HEK293 (cell line): ENCODE measurements around the gene TM2D1.

Source experiments
- CTCF ChIA-PET: fragments of 350-600 bp; formaldehyde crosslinking; extraction: SDS; loops from one replicate; lab custom pipeline; 2021; ENCODE audit warnings: antibody characterized with exemption; lab: Yijun Ruan, JAX
- POLR2A ChIA-PET: fragments of 300-600 bp; formaldehyde crosslinking; extraction: SDS; loops from one replicate; lab custom pipeline; 2020; ENCODE audit warnings: antibody characterized with exemption, inconsistent platforms; lab: Yijun Ruan, JAX
- H3K27ac ChIP-seq: fragments of 200-500 bp; sonication (Bioruptor generic); 2 replicates; pipeline ENCODE4 v1.5.1; 2014; ENCODE audit warnings: low read depth, low read length, control low read depth, inconsistent platforms; ENCODE audit errors: extremely low read depth
- H3K36me3 ChIP-seq, 2 experiments: fragments of 200-500 bp in 1 of 2; sonication (Bioruptor generic) in 1 of 2; 1 replicate in 1 of 2; 2 replicates in 1 of 2; pipeline ENCODE4 v1.5.1; 2014 to 2017; ENCODE audit warnings: inconsistent platforms in 2 of 2, low read length in 2 of 2; ENCODE audit not compliant: control insufficient read depth in 2 of 2, insufficient read depth in 1 of 2
- H3K4me1 ChIP-seq: fragments of 200-500 bp; sonication (Bioruptor generic); 2 replicates; pipeline ENCODE4 v1.5.1; 2014; ENCODE audit warnings: mild to moderate bottlenecking, low read length, inconsistent platforms; ENCODE audit not compliant: control insufficient read depth, insufficient read depth
- H3K4me3 ChIP-seq: 2 replicates; pipeline ENCODE4 v1.5.1; 2011; ENCODE audit warnings: low read depth, mild to moderate bottlenecking, control low read depth, low read length, moderate library complexity
- H3K9me3 ChIP-seq: fragments of 200-500 bp; sonication (Bioruptor generic); 2 replicates; pipeline ENCODE4 v1.5.1; 2014; ENCODE audit warnings: low read depth, low read length, inconsistent platforms; ENCODE audit not compliant: control insufficient read depth, insufficient read depth
- BCL11A ChIP-seq: fragments of 450-650 bp; formaldehyde crosslinking; IDR thresholded peaks from 2 replicates; pipeline ENCODE4 v1.5.1; 2016; ENCODE audit warnings: low read depth, missing biosample characterization, missing genetic modification characterization
- KLF1 ChIP-seq: fragments of 450-650 bp; formaldehyde crosslinking; IDR thresholded peaks from 2 replicates; pipeline ENCODE4 v1.5.1; 2016; ENCODE audit warnings: missing biosample characterization, missing genetic modification characterization
- MEIS1 ChIP-seq: sonication (generic); formaldehyde crosslinking; IDR thresholded peaks from 2 replicates; pipeline ENCODE4 v1.8.1; 2022; ENCODE audit warnings: missing genetic modification reagents, mild to moderate bottlenecking, borderline replicate concordance
- SP2 ChIP-seq: fragments of 450-650 bp; formaldehyde crosslinking; IDR thresholded peaks from 2 replicates; pipeline ENCODE4 v1.5.1; 2016; ENCODE audit warnings: missing biosample characterization, missing genetic modification characterization
- ZBTB7A ChIP-seq: fragments of 450-650 bp; formaldehyde crosslinking; IDR thresholded peaks from 2 replicates; pipeline ENCODE4 v1.5.1; 2016; ENCODE audit warnings: low read depth, missing biosample characterization, missing genetic modification characterization
- ZFP3 ChIP-seq: fragments of 450-650 bp; formaldehyde crosslinking; IDR thresholded peaks from 2 replicates; pipeline ENCODE4 v1.5.1; 2016; ENCODE audit warnings: low read depth, missing biosample characterization, missing genetic modification characterization
- ZNF214 ChIP-seq: fragments of 450-650 bp; formaldehyde crosslinking; IDR thresholded peaks from 2 replicates; pipeline ENCODE4 v1.5.1; 2017; ENCODE audit warnings: missing biosample characterization, mild to moderate bottlenecking, missing genetic modification characterization, borderline replicate concordance
- ZNF354C ChIP-seq: fragments of 450-650 bp; formaldehyde crosslinking; IDR thresholded peaks from 2 replicates; pipeline ENCODE4 v1.5.1; 2016; ENCODE audit warnings: missing biosample characterization, missing genetic modification characterization, low read depth, borderline replicate concordance
- ZNF37A ChIP-seq: fragments of 450-650 bp; IDR thresholded peaks from 2 replicates; pipeline ENCODE4 v1.5.1; 2018; ENCODE audit warnings: missing biosample characterization, missing genetic modification characterization
- ZNF391 ChIP-seq: fragments of 450-650 bp; formaldehyde crosslinking; IDR thresholded peaks from 2 replicates; pipeline ENCODE4 v1.5.1; 2016; ENCODE audit warnings: low read depth, missing biosample characterization, missing genetic modification characterization, borderline replicate concordance
- ZNF48 ChIP-seq: fragments of 450-650 bp; formaldehyde crosslinking; IDR thresholded peaks from 2 replicates; pipeline ENCODE4 v1.5.1; 2016; ENCODE audit warnings: missing biosample characterization, missing genetic modification characterization
- ZNF510 ChIP-seq: fragments of 450-650 bp; formaldehyde crosslinking; IDR thresholded peaks from 2 replicates; pipeline ENCODE4 v1.5.1; 2018; ENCODE audit warnings: mild to moderate bottlenecking, missing genetic modification characterization, missing biosample characterization; ENCODE audit not compliant: insufficient replicate concordance
- ZNF549 ChIP-seq: fragments of 450-650 bp; IDR thresholded peaks from 2 replicates; pipeline ENCODE4 v1.5.1; 2018; ENCODE audit warnings: missing biosample characterization, missing genetic modification characterization, mild to moderate bottlenecking, inconsistent platforms, moderate library complexity
- ZNF624 ChIP-seq: fragments of 450-650 bp; formaldehyde crosslinking; IDR thresholded peaks from 2 replicates; pipeline ENCODE4 v1.5.1; 2017; ENCODE audit warnings: missing biosample characterization, missing genetic modification characterization
- ZNF660 ChIP-seq: fragments of 450-650 bp; IDR thresholded peaks from 2 replicates; pipeline ENCODE4 v1.5.1; 2018; ENCODE audit warnings: missing biosample characterization, mild to moderate bottlenecking, missing genetic modification characterization
- ZNF677 ChIP-seq: fragments of 450-650 bp; IDR thresholded peaks from 2 replicates; pipeline ENCODE4 v1.5.0; 2018; ENCODE audit warnings: missing biosample characterization, mild to moderate bottlenecking, missing genetic modification characterization, moderate library complexity
- ZNF707 ChIP-seq: fragments of 450-650 bp; formaldehyde crosslinking; IDR thresholded peaks from 2 replicates; pipeline ENCODE4 v1.5.1; 2016; ENCODE audit warnings: missing biosample characterization, missing genetic modification characterization
- ZNF830 ChIP-seq: fragments of 450-650 bp; IDR thresholded peaks from 2 replicates; pipeline ENCODE4 v1.5.0; 2018; ENCODE audit warnings: missing biosample characterization, missing genetic modification characterization, low read depth, mild to moderate bottlenecking, moderate library complexity
- TF ChIP-seq, protein P1 (sequence below): fragments of 450-650 bp; formaldehyde crosslinking; IDR thresholded peaks from 2 replicates; pipeline ENCODE4 v1.5.1; 2016; ENCODE audit warnings: missing biosample characterization, missing genetic modification characterization, borderline replicate concordance
- TF ChIP-seq, protein P2 (sequence below): fragments of 450-650 bp; formaldehyde crosslinking; IDR thresholded peaks from 2 replicates; pipeline ENCODE4 v1.5.1; 2017; ENCODE audit warnings: missing biosample characterization, missing genetic modification characterization
- TF ChIP-seq, protein P3 (sequence below): fragments of 450-650 bp; formaldehyde crosslinking; IDR thresholded peaks from 2 replicates; pipeline ENCODE4 v1.5.1; 2016; ENCODE audit warnings: missing biosample characterization, missing genetic modification characterization
- TF ChIP-seq, protein P4 (sequence below): fragments of 450-650 bp; formaldehyde crosslinking; IDR thresholded peaks from 2 replicates; pipeline ENCODE4 v1.5.1; 2016; ENCODE audit warnings: missing biosample characterization, missing genetic modification characterization
- TF ChIP-seq, protein P5 (sequence below): fragments of 450-650 bp; formaldehyde crosslinking; IDR thresholded peaks from 2 replicates; pipeline ENCODE4 v1.5.1; 2016; ENCODE audit warnings: missing biosample characterization, missing genetic modification characterization
- TF ChIP-seq, protein P6 (sequence below): fragments of 450-650 bp; formaldehyde crosslinking; IDR thresholded peaks from 2 replicates; pipeline ENCODE4 v1.5.1; 2017; ENCODE audit warnings: missing biosample characterization, missing genetic modification characterization

TM2D1 gene

DNA sequence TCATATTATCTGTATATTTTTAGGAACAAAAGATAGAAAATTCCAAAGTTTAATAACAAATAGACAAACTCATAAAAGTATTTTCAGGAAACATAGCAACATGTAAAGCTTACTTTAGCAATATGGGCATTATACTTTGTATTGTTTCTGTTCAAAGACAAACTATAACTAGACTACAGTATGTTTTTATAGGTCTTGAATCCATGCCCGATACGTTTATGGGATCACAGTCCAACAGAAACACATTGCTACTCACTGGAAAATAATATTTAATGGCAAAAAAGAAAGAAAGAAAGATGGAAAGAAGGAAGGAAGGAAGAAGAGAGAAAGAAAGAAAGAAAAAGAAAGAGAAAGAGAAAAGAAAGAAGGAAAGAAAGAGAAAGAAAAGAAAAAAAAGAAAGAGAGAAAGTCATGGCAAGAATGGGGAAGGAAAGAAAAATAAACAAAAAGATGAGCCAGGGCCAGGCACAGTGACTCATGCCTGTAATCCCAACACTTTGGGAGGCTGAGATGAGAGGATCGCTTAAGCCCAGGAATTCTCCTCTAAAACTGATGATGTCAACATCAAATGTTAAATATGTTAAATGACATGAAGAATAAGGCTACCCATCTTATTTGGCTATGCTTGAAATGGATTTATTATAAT is 32.7 kb downstream of the TM2D1 start (continued):
- TF ChIP-seq, protein P1, sequence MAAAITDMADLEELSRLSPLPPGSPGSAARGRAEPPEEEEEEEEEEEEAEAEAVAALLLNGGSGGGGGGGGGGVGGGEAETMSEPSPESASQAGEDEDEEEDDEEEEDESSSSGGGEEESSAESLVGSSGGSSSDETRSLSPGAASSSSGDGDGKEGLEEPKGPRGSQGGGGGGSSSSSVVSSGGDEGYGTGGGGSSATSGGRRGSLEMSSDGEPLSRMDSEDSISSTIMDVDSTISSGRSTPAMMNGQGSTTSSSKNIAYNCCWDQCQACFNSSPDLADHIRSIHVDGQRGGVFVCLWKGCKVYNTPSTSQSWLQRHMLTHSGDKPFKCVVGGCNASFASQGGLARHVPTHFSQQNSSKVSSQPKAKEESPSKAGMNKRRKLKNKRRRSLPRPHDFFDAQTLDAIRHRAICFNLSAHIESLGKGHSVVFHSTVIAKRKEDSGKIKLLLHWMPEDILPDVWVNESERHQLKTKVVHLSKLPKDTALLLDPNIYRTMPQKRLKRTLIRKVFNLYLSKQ (tag by site-specific recombination) = no peak
- peak; percentile 88 for TF ChIP-seq ZNF391 (tag by site-specific recombination)
- TF ChIP-seq ZNF510 (tag by site-specific recombination) = no peak
- TF ChIP-seq ZNF354C = no peak
- TF ChIP-seq, protein P2, sequence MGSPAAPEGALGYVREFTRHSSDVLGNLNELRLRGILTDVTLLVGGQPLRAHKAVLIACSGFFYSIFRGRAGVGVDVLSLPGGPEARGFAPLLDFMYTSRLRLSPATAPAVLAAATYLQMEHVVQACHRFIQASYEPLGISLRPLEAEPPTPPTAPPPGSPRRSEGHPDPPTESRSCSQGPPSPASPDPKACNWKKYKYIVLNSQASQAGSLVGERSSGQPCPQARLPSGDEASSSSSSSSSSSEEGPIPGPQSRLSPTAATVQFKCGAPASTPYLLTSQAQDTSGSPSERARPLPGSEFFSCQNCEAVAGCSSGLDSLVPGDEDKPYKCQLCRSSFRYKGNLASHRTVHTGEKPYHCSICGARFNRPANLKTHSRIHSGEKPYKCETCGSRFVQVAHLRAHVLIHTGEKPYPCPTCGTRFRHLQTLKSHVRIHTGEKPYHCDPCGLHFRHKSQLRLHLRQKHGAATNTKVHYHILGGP (tag by site-specific recombination) = peak; percentile 62
- TF ChIP-seq, protein P3, sequence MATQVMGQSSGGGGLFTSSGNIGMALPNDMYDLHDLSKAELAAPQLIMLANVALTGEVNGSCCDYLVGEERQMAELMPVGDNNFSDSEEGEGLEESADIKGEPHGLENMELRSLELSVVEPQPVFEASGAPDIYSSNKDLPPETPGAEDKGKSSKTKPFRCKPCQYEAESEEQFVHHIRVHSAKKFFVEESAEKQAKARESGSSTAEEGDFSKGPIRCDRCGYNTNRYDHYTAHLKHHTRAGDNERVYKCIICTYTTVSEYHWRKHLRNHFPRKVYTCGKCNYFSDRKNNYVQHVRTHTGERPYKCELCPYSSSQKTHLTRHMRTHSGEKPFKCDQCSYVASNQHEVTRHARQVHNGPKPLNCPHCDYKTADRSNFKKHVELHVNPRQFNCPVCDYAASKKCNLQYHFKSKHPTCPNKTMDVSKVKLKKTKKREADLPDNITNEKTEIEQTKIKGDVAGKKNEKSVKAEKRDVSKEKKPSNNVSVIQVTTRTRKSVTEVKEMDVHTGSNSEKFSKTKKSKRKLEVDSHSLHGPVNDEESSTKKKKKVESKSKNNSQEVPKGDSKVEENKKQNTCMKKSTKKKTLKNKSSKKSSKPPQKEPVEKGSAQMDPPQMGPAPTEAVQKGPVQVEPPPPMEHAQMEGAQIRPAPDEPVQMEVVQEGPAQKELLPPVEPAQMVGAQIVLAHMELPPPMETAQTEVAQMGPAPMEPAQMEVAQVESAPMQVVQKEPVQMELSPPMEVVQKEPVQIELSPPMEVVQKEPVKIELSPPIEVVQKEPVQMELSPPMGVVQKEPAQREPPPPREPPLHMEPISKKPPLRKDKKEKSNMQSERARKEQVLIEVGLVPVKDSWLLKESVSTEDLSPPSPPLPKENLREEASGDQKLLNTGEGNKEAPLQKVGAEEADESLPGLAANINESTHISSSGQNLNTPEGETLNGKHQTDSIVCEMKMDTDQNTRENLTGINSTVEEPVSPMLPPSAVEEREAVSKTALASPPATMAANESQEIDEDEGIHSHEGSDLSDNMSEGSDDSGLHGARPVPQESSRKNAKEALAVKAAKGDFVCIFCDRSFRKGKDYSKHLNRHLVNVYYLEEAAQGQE (tag by site-specific recombination) = peak; percentile 64; the same call in 1 of the 2 replicates
- no peak for TF ChIP-seq ZNF677 (tag by site-specific recombination)
- no peak for TF ChIP-seq ZNF48 (tag by site-specific recombination)
- no peak for TF ChIP-seq ZNF549
- no peak for TF ChIP-seq ZNF830 (tag by site-specific recombination)
- TF ChIP-seq, protein P4, sequence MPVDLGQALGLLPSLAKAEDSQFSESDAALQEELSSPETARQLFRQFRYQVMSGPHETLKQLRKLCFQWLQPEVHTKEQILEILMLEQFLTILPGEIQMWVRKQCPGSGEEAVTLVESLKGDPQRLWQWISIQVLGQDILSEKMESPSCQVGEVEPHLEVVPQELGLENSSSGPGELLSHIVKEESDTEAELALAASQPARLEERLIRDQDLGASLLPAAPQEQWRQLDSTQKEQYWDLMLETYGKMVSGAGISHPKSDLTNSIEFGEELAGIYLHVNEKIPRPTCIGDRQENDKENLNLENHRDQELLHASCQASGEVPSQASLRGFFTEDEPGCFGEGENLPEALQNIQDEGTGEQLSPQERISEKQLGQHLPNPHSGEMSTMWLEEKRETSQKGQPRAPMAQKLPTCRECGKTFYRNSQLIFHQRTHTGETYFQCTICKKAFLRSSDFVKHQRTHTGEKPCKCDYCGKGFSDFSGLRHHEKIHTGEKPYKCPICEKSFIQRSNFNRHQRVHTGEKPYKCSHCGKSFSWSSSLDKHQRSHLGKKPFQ (tag by site-specific recombination) = peak; percentile 12; the same call in 1 of the 2 replicates
- no peak for TF ChIP-seq MEIS1 (CRISPR knock-in tag)
- TF ChIP-seq ZNF660 (tag by site-specific recombination) = peak; percentile 97

DNA sequence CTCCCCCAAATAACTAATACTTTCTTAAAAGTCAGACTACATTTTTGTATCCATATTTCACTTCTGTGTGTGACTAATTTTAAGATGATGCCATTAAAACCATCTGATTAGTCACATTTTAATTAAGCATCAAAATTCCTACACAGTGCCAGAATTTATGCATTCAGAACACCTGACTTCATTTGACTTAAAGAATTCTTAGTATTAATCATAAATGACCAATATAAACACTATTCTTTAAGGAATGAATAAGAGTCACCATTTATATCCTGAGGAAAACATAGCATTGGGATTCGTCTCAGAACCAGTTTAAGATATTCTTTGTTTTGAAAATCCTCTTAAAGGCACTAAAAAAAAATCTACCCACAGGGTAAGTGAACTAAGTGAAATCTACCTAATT is 37.0 kb downstream of the TM2D1 start:
- CTCF ChIA-PET = no interaction called here

More for the DNA sequence above, 37.0 kb downstream of the TM2D1 start:
- no peaks in the 10 kb centered on the region for H3K9me3 ChIP-seq
- H3K36me3 ChIP-seq = peaks cover 14% of the 10 kb centered on the region in 2 experiments
- POLR2A ChIA-PET = no interaction called here
- no peak overlapping the region for H3K27ac ChIP-seq
- peaks cover 4% of the 10 kb centered on the region; the same call in 1 of the 2 replicates for H3K4me1 ChIP-seq
- no peak for TF ChIP-seq BCL11A (tag by site-specific recombination)
- TF ChIP-seq, protein P5, sequence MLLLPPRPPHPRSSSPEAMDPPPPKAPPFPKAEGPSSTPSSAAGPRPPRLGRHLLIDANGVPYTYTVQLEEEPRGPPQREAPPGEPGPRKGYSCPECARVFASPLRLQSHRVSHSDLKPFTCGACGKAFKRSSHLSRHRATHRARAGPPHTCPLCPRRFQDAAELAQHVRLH (tag by site-specific recombination) = no peak
- TF ChIP-seq ZNF214 (tag by site-specific recombination) = no peak
- no peak for TF ChIP-seq ZNF624 (tag by site-specific recombination)
- no peak for TF ChIP-seq SP2 (tag by site-specific recombination)
- TF ChIP-seq KLF1 (tag by site-specific recombination) = no peak
- TF ChIP-seq, protein P6, sequence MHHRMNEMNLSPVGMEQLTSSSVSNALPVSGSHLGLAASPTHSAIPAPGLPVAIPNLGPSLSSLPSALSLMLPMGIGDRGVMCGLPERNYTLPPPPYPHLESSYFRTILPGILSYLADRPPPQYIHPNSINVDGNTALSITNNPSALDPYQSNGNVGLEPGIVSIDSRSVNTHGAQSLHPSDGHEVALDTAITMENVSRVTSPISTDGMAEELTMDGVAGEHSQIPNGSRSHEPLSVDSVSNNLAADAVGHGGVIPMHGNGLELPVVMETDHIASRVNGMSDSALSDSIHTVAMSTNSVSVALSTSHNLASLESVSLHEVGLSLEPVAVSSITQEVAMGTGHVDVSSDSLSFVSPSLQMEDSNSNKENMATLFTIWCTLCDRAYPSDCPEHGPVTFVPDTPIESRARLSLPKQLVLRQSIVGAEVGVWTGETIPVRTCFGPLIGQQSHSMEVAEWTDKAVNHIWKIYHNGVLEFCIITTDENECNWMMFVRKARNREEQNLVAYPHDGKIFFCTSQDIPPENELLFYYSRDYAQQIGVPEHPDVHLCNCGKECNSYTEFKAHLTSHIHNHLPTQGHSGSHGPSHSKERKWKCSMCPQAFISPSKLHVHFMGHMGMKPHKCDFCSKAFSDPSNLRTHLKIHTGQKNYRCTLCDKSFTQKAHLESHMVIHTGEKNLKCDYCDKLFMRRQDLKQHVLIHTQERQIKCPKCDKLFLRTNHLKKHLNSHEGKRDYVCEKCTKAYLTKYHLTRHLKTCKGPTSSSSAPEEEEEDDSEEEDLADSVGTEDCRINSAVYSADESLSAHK (tag by site-specific recombination) = no peak
- TF ChIP-seq ZBTB7A (tag by site-specific recombination) = no peak
- TF ChIP-seq ZNF37A (tag by site-specific recombination) = no peak
- no peak for TF ChIP-seq ZNF707 (tag by site-specific recombination)
- TF ChIP-seq ZFP3 (tag by site-specific recombination) = no peak
- H3K4me3 ChIP-seq = no peak overlapping the region
